HFF-Myc (cell line): ENCODE measurements around the gene CAD.

Experiments used
- DNase-seq: peaks from one replicate; pipeline ENCODE4 v3.0.0-alpha.2; 2011; ENCODE audit warnings: low read depth; ENCODE audit errors: extremely low read depth
- H3K4me3 ChIP-seq: replicated peaks from 2 replicates; pipeline ENCODE4 v1.5.1; 2011; ENCODE audit warnings: low read depth, mild to moderate bottlenecking, control low read depth, low read length
- TF ChIP-seq, protein P1 (sequence below): IDR thresholded peaks from 2 replicates; pipeline ENCODE4 v1.5.1; 2012; ENCODE audit warnings: mild to moderate bottlenecking, low read depth, low read length, control low read depth; ENCODE audit errors: missing control alignments

The CAD gene

DNA sequence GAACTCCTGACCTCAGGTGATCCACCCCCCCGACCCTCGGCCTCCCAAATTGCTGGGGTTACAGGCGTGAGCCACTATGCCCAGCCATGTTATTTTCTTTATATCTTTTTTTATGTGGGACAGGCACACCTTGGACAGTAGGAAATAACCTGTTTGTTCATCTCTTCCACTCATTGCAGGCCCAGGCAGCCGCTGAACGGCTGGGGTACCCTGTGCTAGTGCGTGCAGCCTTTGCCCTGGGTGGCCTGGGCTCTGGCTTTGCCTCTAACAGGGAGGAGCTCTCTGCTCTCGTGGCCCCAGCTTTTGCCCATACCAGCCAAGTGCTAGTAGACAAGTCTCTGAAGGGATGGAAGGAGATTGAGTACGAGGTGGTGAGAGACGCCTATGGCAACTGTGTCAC is 8.4 kb downstream of the CAD start:
- no peak for DNase-seq
- TF ChIP-seq, protein P1, sequence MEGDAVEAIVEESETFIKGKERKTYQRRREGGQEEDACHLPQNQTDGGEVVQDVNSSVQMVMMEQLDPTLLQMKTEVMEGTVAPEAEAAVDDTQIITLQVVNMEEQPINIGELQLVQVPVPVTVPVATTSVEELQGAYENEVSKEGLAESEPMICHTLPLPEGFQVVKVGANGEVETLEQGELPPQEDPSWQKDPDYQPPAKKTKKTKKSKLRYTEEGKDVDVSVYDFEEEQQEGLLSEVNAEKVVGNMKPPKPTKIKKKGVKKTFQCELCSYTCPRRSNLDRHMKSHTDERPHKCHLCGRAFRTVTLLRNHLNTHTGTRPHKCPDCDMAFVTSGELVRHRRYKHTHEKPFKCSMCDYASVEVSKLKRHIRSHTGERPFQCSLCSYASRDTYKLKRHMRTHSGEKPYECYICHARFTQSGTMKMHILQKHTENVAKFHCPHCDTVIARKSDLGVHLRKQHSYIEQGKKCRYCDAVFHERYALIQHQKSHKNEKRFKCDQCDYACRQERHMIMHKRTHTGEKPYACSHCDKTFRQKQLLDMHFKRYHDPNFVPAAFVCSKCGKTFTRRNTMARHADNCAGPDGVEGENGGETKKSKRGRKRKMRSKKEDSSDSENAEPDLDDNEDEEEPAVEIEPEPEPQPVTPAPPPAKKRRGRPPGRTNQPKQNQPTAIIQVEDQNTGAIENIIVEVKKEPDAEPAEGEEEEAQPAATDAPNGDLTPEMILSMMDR: no peak
- no peak overlapping the region for H3K4me3 ChIP-seq

DNA sequence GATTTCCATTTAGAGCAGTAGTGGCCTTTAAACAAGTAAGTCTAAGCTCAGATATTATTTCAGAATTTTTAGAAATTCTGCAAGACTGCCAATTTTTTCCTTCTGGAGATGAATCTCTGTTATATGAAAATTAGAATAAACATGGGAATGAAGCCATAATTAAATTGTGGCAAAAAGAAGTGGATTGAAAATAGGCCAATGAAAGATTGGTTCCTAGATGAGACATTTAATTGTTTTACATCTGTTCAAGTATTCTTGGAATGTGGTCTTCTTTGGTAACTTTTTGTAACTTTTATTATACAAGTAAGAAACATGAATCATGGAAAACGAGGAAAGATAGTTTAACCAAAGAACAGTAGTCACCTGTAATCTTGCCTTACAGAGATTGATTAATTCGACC is 10.3 kb downstream of the CAD start:
- no peak for DNase-seq
- TF ChIP-seq, protein P1: no peak
- no peak overlapping the region for H3K4me3 ChIP-seq

DNA sequence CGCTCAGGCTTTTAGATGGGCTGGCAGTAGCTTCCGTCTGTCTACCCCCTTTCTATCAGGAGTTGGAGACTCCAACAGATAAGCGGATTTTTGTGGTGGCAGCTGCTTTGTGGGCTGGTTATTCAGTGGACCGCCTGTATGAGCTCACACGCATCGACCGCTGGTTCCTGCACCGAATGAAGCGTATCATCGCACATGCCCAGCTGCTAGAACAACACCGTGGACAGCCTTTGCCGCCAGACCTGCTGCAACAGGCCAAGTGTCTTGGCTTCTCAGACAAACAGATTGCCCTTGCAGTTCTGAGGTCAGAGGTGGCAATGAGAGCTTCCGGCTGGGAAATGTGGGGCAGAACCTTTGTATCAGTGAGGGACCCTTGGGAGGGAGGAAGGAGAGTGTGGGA is 14.8 kb downstream of the CAD start:
- no peak overlapping the region for H3K4me3 ChIP-seq
- no peak for DNase-seq
- TF ChIP-seq, protein P1: no peak

DNA sequence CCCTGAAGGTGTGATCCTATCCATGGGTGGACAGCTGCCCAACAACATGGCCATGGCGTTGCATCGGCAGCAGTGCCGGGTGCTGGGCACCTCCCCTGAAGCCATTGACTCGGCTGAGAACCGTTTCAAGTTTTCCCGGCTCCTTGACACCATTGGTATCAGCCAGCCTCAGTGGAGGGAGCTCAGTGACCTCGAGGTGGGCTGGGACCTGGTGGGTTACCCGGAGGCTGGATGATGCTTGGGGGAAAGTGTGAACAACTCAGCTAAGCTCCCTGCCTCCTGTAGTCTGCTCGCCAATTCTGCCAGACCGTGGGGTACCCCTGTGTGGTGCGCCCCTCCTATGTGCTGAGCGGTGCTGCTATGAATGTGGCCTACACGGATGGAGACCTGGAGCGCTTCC is 16.2 kb downstream of the CAD start:
- TF ChIP-seq, protein P1: no peak
- no peak overlapping the region for H3K4me3 ChIP-seq

DNA sequence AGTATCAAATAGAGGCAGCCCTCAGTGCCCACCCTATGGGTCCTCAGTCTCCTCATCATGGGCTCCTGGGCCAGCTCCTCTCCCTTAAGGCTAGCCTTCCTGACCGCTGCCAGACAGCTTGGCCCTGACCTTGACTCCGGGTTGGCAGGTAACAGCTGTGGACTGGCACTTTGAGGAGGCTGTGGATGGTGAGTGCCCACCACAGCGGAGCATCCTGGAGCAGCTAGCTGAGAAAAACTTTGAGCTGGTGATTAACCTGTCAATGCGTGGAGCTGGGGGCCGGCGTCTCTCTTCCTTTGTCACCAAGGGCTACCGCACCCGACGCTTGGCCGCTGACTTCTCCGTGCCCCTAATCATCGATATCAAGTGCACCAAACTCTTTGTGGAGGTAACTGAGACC is 19.0 kb downstream of the CAD start:
- no peak overlapping the region for H3K4me3 ChIP-seq
- TF ChIP-seq, protein P1: no peak
- DNase-seq: no peak

More for the DNA sequence above, 16.2 kb downstream of the CAD start:
- no peak for DNase-seq

DNA sequence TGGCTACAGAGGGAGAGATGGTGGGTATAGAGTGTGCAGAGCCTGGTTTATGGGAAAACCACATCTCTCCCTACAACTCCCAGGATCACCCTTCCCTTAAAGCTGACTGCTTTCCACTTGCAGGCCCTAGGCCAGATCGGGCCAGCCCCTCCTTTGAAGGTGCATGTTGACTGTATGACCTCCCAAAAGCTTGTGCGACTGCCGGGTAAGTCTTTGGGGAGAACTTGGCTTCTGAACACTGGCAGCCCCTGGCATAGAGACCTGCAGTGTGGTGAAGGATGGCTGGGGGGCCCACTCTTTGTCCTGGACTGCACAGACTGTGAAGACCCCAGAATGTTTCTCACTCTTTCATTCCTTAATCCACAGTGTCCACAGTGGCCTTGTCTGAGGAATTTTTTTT is 19.5 kb downstream of the CAD start:
- DNase-seq: no peak
- TF ChIP-seq, protein P1: no peak
- no peak overlapping the region for H3K4me3 ChIP-seq

DNA sequence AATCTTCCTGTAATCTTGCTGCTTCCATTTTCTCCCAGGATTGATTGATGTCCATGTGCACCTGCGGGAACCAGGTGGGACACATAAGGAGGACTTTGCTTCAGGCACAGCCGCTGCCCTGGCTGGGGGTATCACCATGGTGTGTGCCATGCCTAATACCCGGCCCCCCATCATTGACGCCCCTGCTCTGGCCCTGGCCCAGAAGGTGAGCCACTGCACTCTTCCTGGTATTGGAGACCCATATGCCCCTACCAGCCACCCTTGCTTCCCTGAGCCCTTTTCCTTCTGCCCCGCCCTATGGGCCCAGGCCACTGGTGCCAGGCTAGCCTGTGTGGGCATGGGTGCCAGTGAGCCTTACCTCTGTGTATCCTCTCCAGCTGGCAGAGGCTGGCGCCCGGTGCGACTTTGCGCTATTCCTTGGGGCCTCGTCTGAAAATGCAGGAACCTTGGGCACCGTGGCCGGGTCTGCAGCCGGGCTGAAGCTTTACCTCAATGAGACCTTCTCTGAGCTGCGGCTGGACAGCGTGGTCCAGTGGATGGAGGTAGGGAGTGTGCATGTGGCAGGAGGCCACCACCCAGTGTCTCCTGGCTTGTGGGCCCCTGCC is 20.3 kb downstream of the CAD start:
- no peak for DNase-seq
- TF ChIP-seq, protein P1: no peak
- no peak overlapping the region for H3K4me3 ChIP-seq
